GM18502 (cell line): ENCODE results near the gene SDSL.

ENCODE experiments used
- ATAC-seq: cut with Tn5 transposase; IDR thresholded peaks from one replicate; pipeline ENCODE4 v1.9.1; 2021; ENCODE audit warnings: mild to moderate bottlenecking; ENCODE audit not compliant: unreplicated experiment, poor library complexity

Gene SDSL

GRCh38 chr12:113443030-113443539, 20.9 kb downstream of the SDSL start:
- ATAC-seq: no peak

GRCh38 chr12:113445544-113446171, 23.5 kb downstream of the SDSL start:
- no peak for ATAC-seq

GRCh38 chr12:113448873-113449272, 26.7 kb downstream of the SDSL start:
- no peak for ATAC-seq

- ATAC-seq: no peak
Measured at GRCh38 chr12:113449299-113449698, 27.1 kb downstream of the SDSL start.

- ATAC-seq: no peak
Measured at GRCh38 chr12:113449839-113450238, 27.7 kb downstream of the SDSL start.

- no peak for ATAC-seq
Measured at GRCh38 chr12:113452458-113452857, 30.3 kb downstream of the SDSL start.

GRCh38 chr12:113453330-113453729, 31.1 kb downstream of the SDSL start:
- no peak for ATAC-seq

- ATAC-seq: no peak
Measured at GRCh38 chr12:113456199-113456598, 34.0 kb downstream of the SDSL start.

- ATAC-seq: no peak
Measured at GRCh38 chr12:113456761-113457160, 34.6 kb downstream of the SDSL start.

- ATAC-seq: no peak
Measured at GRCh38 chr12:113457185-113457584, 35.0 kb downstream of the SDSL start.

- ATAC-seq: no peak
Measured at GRCh38 chr12:113457710-113458109, 35.5 kb downstream of the SDSL start.

GRCh38 chr12:113459981-113460380, 37.8 kb downstream of the SDSL start:
- no peak for ATAC-seq

GRCh38 chr12:113461666-113462065, 39.5 kb downstream of the SDSL start:
- no peak for ATAC-seq

GRCh38 chr12:113462117-113462774, 40.1 kb downstream of the SDSL start:
- no peak for ATAC-seq

GRCh38 chr12:113462998-113463745, 41.0 kb downstream of the SDSL start:
- ATAC-seq: no peak

GRCh38 chr12:113463746-113464451, 41.7 kb downstream of the SDSL start:
- ATAC-seq: no peak

GRCh38 chr12:113464452-113464775, 42.2 kb downstream of the SDSL start:
- ATAC-seq: no peak

- ATAC-seq: no peak
Measured at GRCh38 chr12:113464852-113465719, 42.9 kb downstream of the SDSL start.

GRCh38 chr12:113465808-113466453, 43.8 kb downstream of the SDSL start:
- ATAC-seq: no peak
